ENCODE data around the gene TMEM252.

- no peak for TF ChIP-seq CTCF (IDR thresholded peaks at IDR 0.05)
- no peak for TF ChIP-seq EZH2 (IDR thresholded peaks at IDR 0.05)
- no peak for TF ChIP-seq EZH2phosphoT487 (IDR thresholded peaks at IDR 0.05)
These were observed 37.3 kb upstream of the TMEM252 start for GRCh38 chr9:68577774-68578591.

All from neural progenitor cell (in vitro differentiated cells).